Endothelial cell (in vitro differentiated cells): ENCODE results near the gene NCKAP5L. TPM values are rescaled to one million over a fixed set of nuclear protein-coding genes. Genes with fewer than 3 reads are reported as not detected.
A peak's percentile ranks its signal among the peaks of the same experiment; 100 is the strongest.
"Not testable (repeated sequence)": the region's sequence is repeated elsewhere in the genome, so short reads cannot be mapped to it uniquely, and the experiment has no call there.

Source experiments
- DNase-seq: peaks from one replicate; pipeline ENCODE4 v3.0.0; 2021; ENCODE audit warnings: low spot score
- H3K27ac Mint-ChIP-seq: one replicate; pipeline ENCODE4 v1.8.0; 2021; ENCODE audit warnings: mixed read lengths, inconsistent platforms; ENCODE audit not compliant: unreplicated experiment
- H3K27me3 Mint-ChIP-seq: one replicate; pipeline ENCODE4 v1.8.0; 2021; ENCODE audit warnings: mild to moderate bottlenecking, moderate library complexity, mixed read lengths, inconsistent platforms; ENCODE audit not compliant: unreplicated experiment
- H3K36me3 Mint-ChIP-seq: one replicate; pipeline ENCODE4 v1.8.0; 2021; ENCODE audit warnings: mild to moderate bottlenecking, low read depth, mixed read lengths, inconsistent platforms; ENCODE audit not compliant: unreplicated experiment
- H3K4me1 Mint-ChIP-seq: one replicate; pipeline ENCODE4 v1.8.0; 2021; ENCODE audit warnings: mild to moderate bottlenecking, mixed read lengths, inconsistent platforms; ENCODE audit not compliant: unreplicated experiment
- H3K4me3 Mint-ChIP-seq: one replicate; pipeline ENCODE4 v1.8.0; 2021; ENCODE audit warnings: mild to moderate bottlenecking, mixed read lengths, inconsistent platforms; ENCODE audit not compliant: unreplicated experiment
- H3K9me3 Mint-ChIP-seq: one replicate; pipeline ENCODE4 v1.8.0; 2021; ENCODE audit warnings: mixed read lengths, inconsistent platforms; ENCODE audit not compliant: unreplicated experiment
- total RNA-seq: library from RNA; stranded (reverse); fragmentation: NEBNext Ultra II Directional; extraction: Animal tissue kit (Norgen Biotek cat#: 25700); gene quantifications from one replicate; pipeline ENCODE4 v1.2.1, GENCODE V29; 2021; ENCODE audit not compliant: unreplicated experiment
- TF ChIP-seq, protein P1 (sequence below): fragments of 200-600 bp; sonication (generic); IDR thresholded peaks from one replicate; pipeline ENCODE4 v1.5.0; 2021; ENCODE audit warnings: antibody characterized with exemption; ENCODE audit not compliant: unreplicated experiment

NCKAP5L gene
- total RNA-seq, 1 donor from 2014 or later, result 70.9 TPM

DNA sequence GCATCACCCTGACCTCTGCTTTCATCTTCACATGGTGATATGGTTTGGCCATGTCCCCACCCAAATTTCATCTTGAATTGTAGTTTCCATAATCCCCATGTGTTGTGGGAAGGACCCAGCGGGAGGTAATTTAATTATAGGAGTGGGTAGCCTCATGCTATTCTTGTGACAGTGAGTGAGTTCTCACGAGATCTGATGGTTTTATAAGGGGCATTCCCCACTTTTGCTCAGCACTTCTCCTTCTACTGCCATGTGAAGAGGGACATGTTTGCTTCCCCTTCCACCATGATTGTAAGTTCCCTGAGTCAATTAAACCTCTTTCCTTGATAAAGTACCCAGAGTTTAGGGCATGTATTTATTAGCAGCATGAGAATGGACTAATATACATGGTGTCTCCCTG, 48.6 kb downstream of the NCKAP5L start:
- Mint-ChIP-seq H3K27ac (no peak overlapping the region), H3K9me3 (no peaks in the 10 kb centered on the region), H3K4me3 (peak overlapping the region; percentile 60), H3K27me3 (peaks cover 13% of the 10 kb centered on the region), H3K36me3 (no peaks in the 10 kb centered on the region), H3K4me1 (peaks cover 23% of the 10 kb centered on the region)
- TF ChIP-seq, protein P1, sequence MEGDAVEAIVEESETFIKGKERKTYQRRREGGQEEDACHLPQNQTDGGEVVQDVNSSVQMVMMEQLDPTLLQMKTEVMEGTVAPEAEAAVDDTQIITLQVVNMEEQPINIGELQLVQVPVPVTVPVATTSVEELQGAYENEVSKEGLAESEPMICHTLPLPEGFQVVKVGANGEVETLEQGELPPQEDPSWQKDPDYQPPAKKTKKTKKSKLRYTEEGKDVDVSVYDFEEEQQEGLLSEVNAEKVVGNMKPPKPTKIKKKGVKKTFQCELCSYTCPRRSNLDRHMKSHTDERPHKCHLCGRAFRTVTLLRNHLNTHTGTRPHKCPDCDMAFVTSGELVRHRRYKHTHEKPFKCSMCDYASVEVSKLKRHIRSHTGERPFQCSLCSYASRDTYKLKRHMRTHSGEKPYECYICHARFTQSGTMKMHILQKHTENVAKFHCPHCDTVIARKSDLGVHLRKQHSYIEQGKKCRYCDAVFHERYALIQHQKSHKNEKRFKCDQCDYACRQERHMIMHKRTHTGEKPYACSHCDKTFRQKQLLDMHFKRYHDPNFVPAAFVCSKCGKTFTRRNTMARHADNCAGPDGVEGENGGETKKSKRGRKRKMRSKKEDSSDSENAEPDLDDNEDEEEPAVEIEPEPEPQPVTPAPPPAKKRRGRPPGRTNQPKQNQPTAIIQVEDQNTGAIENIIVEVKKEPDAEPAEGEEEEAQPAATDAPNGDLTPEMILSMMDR, result no peak
- DNase-seq, result no peak

DNA sequence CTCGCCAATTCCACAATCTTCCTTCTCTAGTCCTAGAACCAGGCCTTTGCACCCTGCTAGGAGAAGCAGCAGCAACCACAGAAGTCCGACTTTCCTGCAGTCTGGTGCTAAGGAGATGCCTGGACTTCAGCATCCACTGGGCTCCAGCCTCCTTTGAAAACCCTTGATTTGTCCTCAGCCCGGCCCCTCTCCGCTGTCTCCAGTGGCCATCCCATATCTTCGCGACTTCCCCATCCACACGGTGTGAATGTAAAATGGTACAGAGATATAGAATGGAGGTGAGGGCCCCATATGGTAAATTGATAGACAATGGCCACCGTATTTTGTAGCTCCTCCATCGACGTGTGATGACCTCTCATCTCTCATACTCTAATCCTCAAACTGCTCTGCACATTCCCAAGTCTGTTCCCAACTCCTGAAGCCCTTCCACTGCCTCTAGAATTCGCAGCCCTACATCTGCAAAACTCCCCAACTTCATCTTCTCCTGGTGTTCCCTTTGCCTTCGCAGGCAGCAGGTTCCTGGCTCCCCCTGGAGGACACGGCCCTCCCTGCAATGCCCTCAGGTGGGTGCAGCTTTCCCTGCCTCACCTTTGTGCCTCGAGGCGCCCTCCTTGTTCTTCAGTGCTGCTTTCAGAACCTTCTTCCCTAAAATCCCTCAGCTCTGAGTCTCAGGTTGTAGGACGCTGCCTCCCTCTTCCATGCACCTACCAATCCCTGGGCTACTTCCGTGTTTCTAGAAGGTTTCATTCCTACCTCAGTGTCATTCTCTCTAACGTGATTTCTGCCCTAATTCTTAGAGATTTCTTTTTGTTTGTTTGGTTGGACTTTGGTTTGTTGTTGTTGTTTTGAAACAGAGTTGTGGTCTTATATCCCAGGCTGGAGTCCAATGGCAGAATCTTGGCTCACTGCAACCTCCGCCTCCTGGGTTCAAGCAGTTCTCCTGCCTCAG, 50.1 kb downstream of the NCKAP5L start:
- Mint-ChIP-seq H3K9me3 (no peaks in the 10 kb centered on the region), H3K4me1 (peaks cover 10% of the 10 kb centered on the region), H3K36me3 (no peaks in the 10 kb centered on the region), H3K27me3 (peaks cover 13% of the 10 kb centered on the region), H3K4me3 (peak overlapping the region; percentile 38), H3K27ac (no peak overlapping the region)
- peak; percentile 72 for DNase-seq
- TF ChIP-seq, protein P1, result peak; percentile 62

DNA sequence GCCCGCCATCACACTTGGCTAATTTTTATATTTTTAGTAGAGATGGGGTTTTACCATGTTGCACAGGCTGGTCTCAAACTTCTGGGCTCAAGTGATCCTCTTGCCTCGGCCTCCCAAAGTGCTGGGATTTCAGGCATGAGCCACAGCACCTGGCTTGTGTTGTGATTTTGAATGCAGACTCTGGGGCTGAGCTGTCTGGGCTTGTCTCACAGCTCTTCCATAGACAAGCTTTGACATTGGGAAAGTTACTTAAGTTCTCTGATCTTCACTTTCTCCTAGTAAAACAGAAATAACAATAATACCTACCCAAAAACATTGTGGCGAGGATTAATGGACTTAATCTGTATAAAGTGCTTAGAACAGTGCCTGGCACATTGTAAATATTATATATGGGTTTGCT, 50.9 kb downstream of the NCKAP5L start:
- no peak overlapping the region for H3K4me3 Mint-ChIP-seq
- H3K4me1 Mint-ChIP-seq, result peaks cover 10% of the 10 kb centered on the region
- H3K36me3 Mint-ChIP-seq, result no peaks in the 10 kb centered on the region
- TF ChIP-seq, protein P1, result no peak
- peaks cover 13% of the 10 kb centered on the region for H3K27me3 Mint-ChIP-seq
- DNase-seq, result no peak
- H3K27ac Mint-ChIP-seq, result no peak overlapping the region
- H3K9me3 Mint-ChIP-seq, result no peaks in the 10 kb centered on the region

DNA sequence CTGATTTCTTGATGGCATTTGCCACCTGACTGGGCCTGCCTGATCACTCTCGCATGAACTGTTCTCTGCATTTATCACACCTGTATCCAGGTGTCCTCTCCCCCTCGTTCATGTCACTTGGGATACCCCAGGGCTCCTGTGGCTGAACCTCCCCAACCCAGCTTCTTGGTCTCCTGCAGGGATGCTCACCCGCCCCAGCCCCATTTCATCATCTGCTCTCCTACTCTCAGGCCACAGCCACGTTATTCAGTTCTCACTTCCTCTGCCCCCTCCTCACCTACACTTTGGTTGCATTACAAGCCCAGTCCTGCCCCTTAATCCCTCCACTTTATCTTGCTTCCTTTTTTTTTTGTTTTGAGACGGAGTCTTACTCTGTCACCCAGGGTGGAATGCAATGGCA, 51.4 kb downstream of the NCKAP5L start:
- Mint-ChIP-seq H3K9me3 (no peaks in the 10 kb centered on the region), H3K27me3 (peaks cover 13% of the 10 kb centered on the region)
- TF ChIP-seq, protein P1, result no peak

DNA sequence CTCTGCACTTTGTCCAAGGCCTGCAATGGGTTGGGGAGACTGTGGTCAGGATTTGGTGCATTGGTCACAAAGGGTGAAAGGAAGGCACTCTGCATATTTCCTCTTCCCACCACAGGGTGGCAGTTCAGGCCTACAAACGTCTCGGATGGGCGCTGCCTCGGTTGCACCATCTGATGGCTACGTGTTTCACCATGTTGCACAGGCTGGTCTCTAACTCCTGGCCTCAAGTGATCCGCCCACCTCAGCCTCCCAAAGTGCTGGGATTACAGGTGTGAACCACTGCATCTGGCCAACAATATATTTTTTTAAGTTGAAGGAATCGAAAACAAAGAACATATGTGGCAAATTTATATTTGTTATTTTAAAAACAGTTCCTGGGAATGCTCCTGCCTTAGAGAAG, 51.8 kb downstream of the NCKAP5L start:
- no peak overlapping the region for H3K27ac Mint-ChIP-seq
- H3K27me3 Mint-ChIP-seq, result peaks cover 13% of the 10 kb centered on the region
- peaks cover 10% of the 10 kb centered on the region for H3K4me1 Mint-ChIP-seq

More for the DNA sequence above, 51.4 kb downstream of the NCKAP5L start:
- H3K4me3 Mint-ChIP-seq, result no peak overlapping the region
- peak overlapping the region; percentile 39 for H3K27ac Mint-ChIP-seq
- H3K4me1 Mint-ChIP-seq, result peaks cover 10% of the 10 kb centered on the region
- no peak for DNase-seq
- no peaks in the 10 kb centered on the region for H3K36me3 Mint-ChIP-seq

DNA sequence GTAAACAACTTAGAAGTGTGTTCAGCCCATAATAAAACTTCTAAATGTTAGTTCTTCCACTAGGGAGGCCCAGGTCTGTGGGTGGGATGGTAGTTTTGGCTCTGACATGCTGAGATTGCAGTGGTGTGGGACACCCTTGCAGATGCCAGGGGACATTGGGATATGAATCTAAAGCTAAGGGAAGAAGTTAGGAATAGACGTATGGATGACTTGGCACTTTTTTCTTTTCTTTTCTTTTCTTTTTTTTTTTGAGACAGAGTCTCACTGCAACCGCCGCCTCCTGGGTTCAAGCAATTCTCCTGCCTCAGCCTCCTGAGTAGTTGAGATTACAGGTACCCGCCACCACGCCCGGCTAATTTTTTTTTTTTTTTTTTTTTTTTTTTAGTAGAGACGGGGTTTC, 55.1 kb downstream of the NCKAP5L start:
- H3K27me3 Mint-ChIP-seq, H3K9me3 Mint-ChIP-seq, H3K27ac Mint-ChIP-seq: not testable (repeated sequence)

More for the DNA sequence above, 51.8 kb downstream of the NCKAP5L start:
- peak; percentile 67 for DNase-seq
- Mint-ChIP-seq H3K4me3 (no peak overlapping the region), H3K9me3 (no peaks in the 10 kb centered on the region), H3K36me3 (no peaks in the 10 kb centered on the region)
- TF ChIP-seq, protein P1, result peak; percentile 70

More for the DNA sequence above, 55.1 kb downstream of the NCKAP5L start:
- not testable (repeated sequence) for H3K4me3 Mint-ChIP-seq, DNase-seq, H3K36me3 Mint-ChIP-seq, H3K4me1 Mint-ChIP-seq
